HepG2 (cell line): ENCODE results near the gene UNC93A.

Experiments
- ATF3 ChIP-seq: sonication (generic); formaldehyde crosslinking; IDR thresholded peaks from 2 replicates; pipeline ENCODE4 v1.4.0; 2020; ENCODE audit warnings: missing genetic modification reagents
- CTCF ChIP-seq: sonication (generic); formaldehyde crosslinking; IDR thresholded peaks from 2 replicates; pipeline ENCODE4 v1.5.0; 2020; ENCODE audit warnings: mild to moderate bottlenecking, missing genetic modification reagents, moderate library complexity
- ELF3 ChIP-seq: IDR thresholded peaks from 2 replicates; pipeline ENCODE4 v1.6.1; 2016; ENCODE audit warnings: missing genetic modification reagents, missing compliant biosample characterization
- EP300 ChIP-seq, 3 experiments: sonication (generic) in 1 of 3; formaldehyde crosslinking in 1 of 3; IDR thresholded peaks; 2 replicates each; pipeline versions ENCODE4 v1.5.1 to v1.6.1; 2011 to 2020; ENCODE audit warnings: low read depth in 2 of 3, low read length in 2 of 3, borderline replicate concordance in 1 of 3, improper control_type of control experiment in 1 of 3, mild to moderate bottlenecking in 1 of 3, missing genetic modification reagents in 1 of 3, moderate library complexity in 1 of 3
- EZH2 ChIP-seq: conservative IDR thresholded peaks from 2 replicates; pipeline ENCODE4 v1.6.1; 2012; ENCODE audit warnings: mild to moderate bottlenecking, low read depth, low read length, moderate library complexity
- FOXJ3 ChIP-seq: sonication (generic); formaldehyde crosslinking; IDR thresholded peaks from 2 replicates; pipeline ENCODE4 v1.4.0; 2020; ENCODE audit warnings: missing genetic modification reagents, mild to moderate bottlenecking, borderline replicate concordance
- GABPA ChIP-seq, 2 experiments: IDR thresholded peaks; 2 replicates each; pipeline ENCODE4 v1.6.1; 2011 to 2016; ENCODE audit warnings: low read depth in 2 of 2, low read length in 1 of 2, missing biosample characterization in 1 of 2, missing genetic modification characterization in 1 of 2
- REST ChIP-seq, 2 experiments: IDR thresholded peaks; 2 replicates each; pipeline ENCODE4 v1.6.1; 2011 to 2012; ENCODE audit warnings: low read length in 2 of 2, borderline replicate concordance in 1 of 2, low read depth in 1 of 2, mild to moderate bottlenecking in 1 of 2, moderate library complexity in 1 of 2
- XRCC5 ChIP-seq: fragments of 200-400 bp; formaldehyde crosslinking; optimal IDR thresholded peaks from 2 replicates; pipeline ENCODE3; 2017; ENCODE audit warnings: mild to moderate bottlenecking, low read length
- ZFY ChIP-seq: sonication (generic); formaldehyde crosslinking; IDR thresholded peaks from 2 replicates; pipeline ENCODE4 v1.4.0; 2020; ENCODE audit warnings: missing genetic modification reagents
- ZNF75D ChIP-seq: sonication (generic); formaldehyde crosslinking; IDR thresholded peaks from 2 replicates; pipeline ENCODE4 v1.8.1; 2023; ENCODE audit warnings: missing genetic modification reagents, mild to moderate bottlenecking, borderline replicate concordance
- TF ChIP-seq, protein P1 (sequence below): sonication (generic); formaldehyde crosslinking; IDR thresholded peaks from 2 replicates; pipeline ENCODE4 v1.8.1; 2022; ENCODE audit warnings: low read depth, mild to moderate bottlenecking, missing genetic modification reagents

- TF ChIP-seq EZH2 (no peak), REST (IDR thresholded peaks at IDR 0.05; ENCODE audit: borderline replicate concordance in 1 of 2, low read depth in 1 of 2, low read length in 2 of 2) (no peak), ATF3 (CRISPR knock-in tag) (no peak), XRCC5 (no peak), EP300 (IDR thresholded peaks at IDR 0.05; ENCODE audit: low read depth in 2 of 2, low read length in 2 of 2) (no peak), EP300 (CRISPR knock-in tag; IDR thresholded peaks at IDR 0.05; ENCODE audit: borderline replicate concordance) (no peak), CTCF (no peak), ZFY (CRISPR knock-in tag) (no peak), GABPA (IDR thresholded peaks at IDR 0.05; ENCODE audit: low read depth, low read length) (no peak), GABPA (CRISPR knock-in tag; IDR thresholded peaks at IDR 0.05; ENCODE audit: low read depth) (no peak), ZNF75D (CRISPR knock-in tag) (no peak), ELF3 (CRISPR knock-in tag) (no peak), FOXJ3 (CRISPR knock-in tag) (no peak)
- TF ChIP-seq, protein P1, sequence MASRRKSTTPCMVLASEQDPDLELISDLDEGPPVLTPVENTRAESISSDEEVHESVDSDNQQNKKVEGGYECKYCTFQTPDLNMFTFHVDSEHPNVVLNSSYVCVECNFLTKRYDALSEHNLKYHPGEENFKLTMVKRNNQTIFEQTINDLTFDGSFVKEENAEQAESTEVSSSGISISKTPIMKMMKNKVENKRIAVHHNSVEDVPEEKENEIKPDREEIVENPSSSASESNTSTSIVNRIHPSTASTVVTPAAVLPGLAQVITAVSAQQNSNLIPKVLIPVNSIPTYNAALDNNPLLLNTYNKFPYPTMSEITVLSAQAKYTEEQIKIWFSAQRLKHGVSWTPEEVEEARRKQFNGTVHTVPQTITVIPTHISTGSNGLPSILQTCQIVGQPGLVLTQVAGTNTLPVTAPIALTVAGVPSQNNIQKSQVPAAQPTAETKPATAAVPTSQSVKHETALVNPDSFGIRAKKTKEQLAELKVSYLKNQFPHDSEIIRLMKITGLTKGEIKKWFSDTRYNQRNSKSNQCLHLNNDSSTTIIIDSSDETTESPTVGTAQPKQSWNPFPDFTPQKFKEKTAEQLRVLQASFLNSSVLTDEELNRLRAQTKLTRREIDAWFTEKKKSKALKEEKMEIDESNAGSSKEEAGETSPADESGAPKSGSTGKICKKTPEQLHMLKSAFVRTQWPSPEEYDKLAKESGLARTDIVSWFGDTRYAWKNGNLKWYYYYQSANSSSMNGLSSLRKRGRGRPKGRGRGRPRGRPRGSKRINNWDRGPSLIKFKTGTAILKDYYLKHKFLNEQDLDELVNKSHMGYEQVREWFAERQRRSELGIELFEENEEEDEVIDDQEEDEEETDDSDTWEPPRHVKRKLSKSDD: no peak
These were observed 10.0 kb downstream of the UNC93A start for GRCh38 chr6:167300902-167301777.
